Endothelial cell of umbilical vein (primary cell): ENCODE data around the gene RAB40B.

Experiments
- CTCF ChIP-seq, 2 donors: IDR thresholded peaks; 1 replicate in 1 of 2; 2 replicates in 1 of 2; pipeline ENCODE4 v1.5.1; 2011; ENCODE audit warnings: low read length in 2 of 2, mild to moderate bottlenecking in 2 of 2, moderate library complexity in 2 of 2, control low read depth in 1 of 2, inconsistent platforms in 1 of 2, low read depth in 1 of 2; ENCODE audit not compliant: insufficient read depth in 1 of 2; ENCODE audit errors: extremely low read depth in 1 of 2
- EZH2 ChIP-seq: IDR thresholded peaks from 2 replicates; pipeline ENCODE4 v1.6.1; 2012; ENCODE audit warnings: borderline replicate concordance, low read depth, mild to moderate bottlenecking, moderate library complexity, low read length, inconsistent platforms; ENCODE audit not compliant: severe bottlenecking
- FOS ChIP-seq: IDR thresholded peaks from 2 replicates; pipeline ENCODE4 v1.6.1; 2011; ENCODE audit warnings: mild to moderate bottlenecking, low read length, moderate library complexity, borderline replicate concordance; ENCODE audit not compliant: insufficient read depth
- JUN ChIP-seq: IDR thresholded peaks from 2 replicates; pipeline ENCODE4 v1.6.1; 2011; ENCODE audit warnings: borderline replicate concordance, low read depth; ENCODE audit not compliant: insufficient read length, insufficient read depth
- MAX ChIP-seq: IDR thresholded peaks from 2 replicates; pipeline ENCODE4 v1.6.1; 2011; ENCODE audit not compliant: insufficient read depth, insufficient read length
- POLR2A ChIP-seq: IDR thresholded peaks from 2 replicates; pipeline ENCODE4 v1.6.1; 2012; ENCODE audit warnings: low read depth, mild to moderate bottlenecking, control low read depth, low read length
- POLR2AphosphoS5 ChIP-seq: IDR thresholded peaks from 2 replicates; pipeline ENCODE4 v1.6.1; 2012; ENCODE audit warnings: low read depth, mild to moderate bottlenecking, control low read depth, low read length, moderate library complexity; ENCODE audit not compliant: insufficient read depth

- TF ChIP-seq POLR2AphosphoS5 (no peak), CTCF (IDR thresholded peaks at IDR 0.05; ENCODE audit: extremely low read depth in 1 of 2, insufficient read depth in 1 of 2, low read depth in 1 of 2, low read length in 2 of 2) (no peak), MAX (no peak), EZH2 (no peak), FOS (no peak), POLR2A (no peak), JUN (no peak)
Observed at GRCh38 chr17:82702231-82702927, 3.9 kb upstream of the RAB40B start.
